Ishikawa (cell line): ENCODE data around the gene PLBD1.

Experiments used
- CREB1 ChIP-seq: IDR thresholded peaks from 2 replicates; pipeline ENCODE4 v1.6.1; 2012; ENCODE audit warnings: low read depth
- EGR1 ChIP-seq: IDR thresholded peaks from 2 replicates; pipeline ENCODE4 v1.6.1; 2012
- EP300 ChIP-seq: IDR thresholded peaks from 2 replicates; pipeline ENCODE4 v1.6.1; 2012; ENCODE audit warnings: borderline replicate concordance
- NFIC ChIP-seq: IDR thresholded peaks from 2 replicates; pipeline ENCODE4 v1.6.1; 2012
- REST ChIP-seq: IDR thresholded peaks from 2 replicates; pipeline ENCODE4 v1.6.1; 2012; ENCODE audit warnings: low read depth, mild to moderate bottlenecking
- TAF1 ChIP-seq: IDR thresholded peaks from 2 replicates; pipeline ENCODE4 v1.6.1; 2012; ENCODE audit warnings: low read depth, mild to moderate bottlenecking
- USF1 ChIP-seq: IDR thresholded peaks from 2 replicates; pipeline ENCODE4 v1.6.1; 2012

GRCh38 chr12:14575585-14575984 is 7.9 kb upstream of the PLBD1 start:
- TF ChIP-seq REST (no peak), CREB1 (no peak), NFIC (no peak), EGR1 (no peak), USF1 (no peak), TAF1 (no peak), EP300 (no peak)
